OCI-LY1 (cell line): ENCODE measurements around the gene AMN.

Source experiments
- H2AFZ ChIP-seq: fragments of 200-600 bp; sonication (generic), shearing (Covaris generic); 2 replicates; pipeline ENCODE4 v1.6.0; 2014; ENCODE audit warnings: antibody characterized with exemption, mild to moderate bottlenecking, low read length
- H3F3A ChIP-seq: fragments of 200-600 bp; sonication (generic), shearing (Covaris generic); 2 replicates; pipeline ENCODE4 v1.6.0; 2014; ENCODE audit warnings: mild to moderate bottlenecking, antibody characterized with exemption, low read length, moderate library complexity; ENCODE audit not compliant: insufficient read depth
- H3K27ac ChIP-seq: fragments of 200-600 bp; sonication (generic); 2 replicates; pipeline ENCODE4 v1.5.1; 2014; ENCODE audit warnings: low read length, mixed run types, mild to moderate bottlenecking, low read depth; ENCODE audit not compliant: poor library complexity, severe bottlenecking
- H3K27me3 ChIP-seq: fragments of 200-600 bp; sonication (generic); 2 replicates; pipeline ENCODE4 v1.6.0; 2014; ENCODE audit warnings: antibody characterized with exemption, mild to moderate bottlenecking, low read length, moderate library complexity; ENCODE audit not compliant: insufficient read depth
- H3K36me3 ChIP-seq: fragments of 200-600 bp; sonication (generic); 2 replicates; pipeline ENCODE4 v1.6.1; 2014; ENCODE audit warnings: mild to moderate bottlenecking, antibody characterized with exemption, low read length, moderate library complexity, mixed read lengths; ENCODE audit not compliant: insufficient read depth
- H3K4me1 ChIP-seq: fragments of 200-600 bp; sonication (generic); 2 replicates; pipeline ENCODE4 v1.5.1; 2014; ENCODE audit warnings: mild to moderate bottlenecking, low read length, moderate library complexity; ENCODE audit not compliant: insufficient read depth, severe bottlenecking
- H3K4me2 ChIP-seq: fragments of 200-600 bp; sonication (generic), shearing (Covaris generic); 2 replicates; pipeline ENCODE4 v1.6.1; 2014; ENCODE audit warnings: low read length
- H3K4me3 ChIP-seq: fragments of 200-600 bp; sonication (generic); 2 replicates; pipeline ENCODE4 v1.5.1; 2014; ENCODE audit warnings: low read length, low read depth, mild to moderate bottlenecking, mixed read lengths; ENCODE audit not compliant: poor library complexity, severe bottlenecking
- H3K79me2 ChIP-seq: fragments of 200-600 bp; shearing (Covaris generic); 2 replicates; pipeline ENCODE4 v1.6.1; 2016; ENCODE audit warnings: mixed run types, low read length, mixed read lengths; ENCODE audit not compliant: insufficient read depth
- H3K9ac ChIP-seq: fragments of 200-600 bp; sonication (generic), shearing (Covaris generic); 2 replicates; pipeline ENCODE4 v1.6.1; 2014; ENCODE audit warnings: mild to moderate bottlenecking, low read length, mixed read lengths
- H3K9me2 ChIP-seq: fragments of 200-600 bp; sonication (generic), shearing (Covaris generic); 2 replicates; pipeline ENCODE4 v1.6.1; 2014; ENCODE audit warnings: low read depth, mild to moderate bottlenecking, low read length, mixed read lengths
- H3K9me3 ChIP-seq: fragments of 200-600 bp; shearing (Covaris generic); 2 replicates; pipeline ENCODE4 v1.6.1; 2014; ENCODE audit warnings: low read length, mixed read lengths
- H4K20me1 ChIP-seq: fragments of 200-600 bp; sonication (generic), shearing (Covaris generic); 2 replicates; pipeline ENCODE4 v1.6.0; 2016; ENCODE audit warnings: mild to moderate bottlenecking, low read length; ENCODE audit not compliant: insufficient read depth
- CTCF ChIP-seq: fragments of 200-600 bp; sonication (generic), shearing (Covaris generic); IDR thresholded peaks from 2 replicates; pipeline ENCODE4 v1.5.1; 2017; ENCODE audit warnings: mild to moderate bottlenecking, antibody characterized with exemption, low read length, moderate library complexity, mixed read lengths
- EZH2 ChIP-seq: fragments of 200-600 bp; sonication (generic), shearing (Covaris generic); IDR thresholded peaks from 2 replicates; pipeline ENCODE4 v1.8.0; 2017; ENCODE audit warnings: borderline replicate concordance, mixed run types, mild to moderate bottlenecking, antibody characterized with exemption, low read length, moderate library complexity, mixed read lengths

Gene AMN

GRCh38 chr14:102957222-102957621 lies 34.8 kb downstream of the AMN start:
- Histone ChIP-seq H3K79me2 (no peaks in the 10 kb centered on the region), H4K20me1 (no peaks in the 10 kb centered on the region), H3F3A (no peaks in the 10 kb centered on the region), H3K4me2 (no peak overlapping the region), H3K9me2 (no peaks in the 10 kb centered on the region), H3K27me3 (no peaks in the 10 kb centered on the region), H2AFZ (no peak overlapping the region), H3K4me1 (peaks cover 41% of the 10 kb centered on the region), H3K36me3 (no peaks in the 10 kb centered on the region), H3K9me3 (no peaks in the 10 kb centered on the region), H3K9ac (no peak overlapping the region), H3K4me3 (no peak overlapping the region), H3K27ac (no peak overlapping the region)
- no peak for TF ChIP-seq EZH2
- TF ChIP-seq CTCF = no peak

DNA sequence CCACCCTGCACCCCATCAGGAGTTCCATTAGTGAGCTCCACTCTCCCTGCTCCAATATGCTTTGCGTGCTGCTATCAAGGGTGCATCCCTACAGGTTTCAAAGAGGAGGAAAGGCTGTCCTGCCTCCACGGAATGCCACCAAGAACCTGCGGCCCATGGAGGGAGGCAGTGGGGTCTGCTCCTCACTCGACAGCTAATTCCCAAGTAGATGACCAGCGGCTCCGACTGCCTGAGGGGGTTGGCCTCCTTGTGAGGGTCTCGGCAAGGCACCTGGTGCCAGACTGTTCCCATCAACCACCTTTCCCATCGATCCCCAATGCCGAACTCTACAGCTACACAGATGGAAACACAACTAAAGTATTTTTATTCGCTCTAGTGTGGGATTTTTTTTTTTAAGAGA lies 36.0 kb downstream of the AMN start:
- TF ChIP-seq CTCF (no peak), EZH2 (no peak)
- H3K9me3 ChIP-seq = no peaks in the 10 kb centered on the region
- no peak overlapping the region for H3K9ac ChIP-seq
- H4K20me1 ChIP-seq = no peaks in the 10 kb centered on the region
- no peak overlapping the region for H3K4me3 ChIP-seq
- H3K36me3 ChIP-seq = no peaks in the 10 kb centered on the region
- H3K4me1 ChIP-seq = peaks cover 29% of the 10 kb centered on the region
- H3K27me3 ChIP-seq = no peaks in the 10 kb centered on the region
- H3K9me2 ChIP-seq = no peaks in the 10 kb centered on the region
- no peaks in the 10 kb centered on the region for H3K79me2 ChIP-seq
- no peak overlapping the region for H3K4me2 ChIP-seq
- no peaks in the 10 kb centered on the region for H3F3A ChIP-seq
- no peak overlapping the region for H3K27ac ChIP-seq
- H2AFZ ChIP-seq = no peak overlapping the region

DNA sequence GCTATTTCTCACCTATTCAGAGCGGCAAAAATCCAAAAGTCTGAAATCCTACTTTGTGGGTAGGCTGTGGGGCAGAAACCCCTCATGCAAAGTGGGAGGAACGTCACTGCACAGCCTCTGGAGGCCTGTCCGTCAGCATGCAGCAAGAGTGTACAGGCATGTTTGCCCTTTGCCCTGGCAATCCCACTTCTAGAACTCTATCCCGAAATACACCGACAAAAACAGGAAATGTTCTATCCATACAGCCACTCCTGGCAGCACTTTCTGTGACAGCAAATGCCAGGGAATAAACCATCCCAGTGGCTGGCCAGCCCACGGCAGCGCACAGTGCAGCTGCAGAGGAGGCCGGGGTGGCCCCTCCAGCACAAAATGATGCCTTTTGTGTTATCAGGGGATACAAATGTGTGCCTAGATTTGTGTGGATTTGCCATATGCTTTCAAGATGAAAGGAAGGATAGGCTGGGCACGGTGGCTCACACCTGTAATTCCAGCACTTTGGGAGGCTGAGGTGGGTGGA lies 39.7 kb downstream of the AMN start:
- Histone ChIP-seq H3K9ac (no peak overlapping the region), H2AFZ (no peak overlapping the region), H3K27me3 (no peaks in the 10 kb centered on the region), H3K4me1 (peaks cover 5% of the 10 kb centered on the region), H3K9me3 (no peaks in the 10 kb centered on the region), H3F3A (no peaks in the 10 kb centered on the region), H3K27ac (no peak overlapping the region), H3K4me3 (no peak overlapping the region), H3K36me3 (peaks cover 16% of the 10 kb centered on the region), H4K20me1 (no peaks in the 10 kb centered on the region), H3K79me2 (no peaks in the 10 kb centered on the region), H3K4me2 (no peak overlapping the region), H3K9me2 (no peaks in the 10 kb centered on the region)
- TF ChIP-seq EZH2 (no peak), CTCF (no peak)
